HFFc6 (cell line): Measurements from ENCODE around the gene SEC63. TPM values are rescaled to one million over a fixed set of nuclear protein-coding genes. Genes with fewer than 3 reads are reported as not detected.

Experiments used
- DNase-seq: peaks from one replicate; pipeline ENCODE4 v3.0.0-alpha.2; 2018
- H3K27ac Mint-ChIP-seq: 2 replicates; pipeline ENCODE4 v1.8.0; 2020; ENCODE audit warnings: mild to moderate bottlenecking, mixed read lengths
- H3K27me3 Mint-ChIP-seq: 2 replicates; pipeline ENCODE4 v1.8.0; 2021; ENCODE audit warnings: mild to moderate bottlenecking, moderate library complexity, mixed read lengths; ENCODE audit not compliant: insufficient read depth
- H3K36me3 Mint-ChIP-seq: 2 replicates; pipeline ENCODE4 v1.8.0; 2021; ENCODE audit warnings: low read depth, mixed read lengths
- H3K4me1 Mint-ChIP-seq: 2 replicates; pipeline ENCODE4 v1.8.0; 2020; ENCODE audit warnings: low read depth, mixed read lengths
- H3K4me3 Mint-ChIP-seq: 2 replicates; pipeline ENCODE4 v1.8.0; 2020; ENCODE audit warnings: mild to moderate bottlenecking, moderate library complexity, mixed read lengths
- H3K9me3 Mint-ChIP-seq: 2 replicates; pipeline ENCODE4 v1.8.0; 2020; ENCODE audit warnings: mild to moderate bottlenecking, mixed read lengths
- CTCF ChIP-seq: fragments of 200-600 bp; sonication (generic); IDR thresholded peaks from 2 replicates; pipeline ENCODE4 v1.5.0; 2021; ENCODE audit warnings: antibody characterized with exemption, mild to moderate bottlenecking
- total RNA-seq, 6 experiments: library from RNA; stranded (reverse); fragmentation: NEBNext Ultra II Directional; extraction: Animal tissue kit (Norgen Biotek cat#: 25700); gene quantifications; 2 replicates in 1 of 6; 3 replicates in 5 of 6; pipeline ENCODE4 v1.2.3, GENCODE V29; 2021

SEC63 gene
- total RNA-seq, 6 experiments from 2014 or later, result 99.2 to 114 (median 106) TPM

- H3K9me3 Mint-ChIP-seq, result no peaks in the 10 kb centered on the region
- no peaks in the 10 kb centered on the region for H3K36me3 Mint-ChIP-seq
- H3K27ac Mint-ChIP-seq, result no peak overlapping the region
- H3K4me3 Mint-ChIP-seq, result no peak overlapping the region
- H3K27me3 Mint-ChIP-seq, result peaks cover 6% of the 10 kb centered on the region
- DNase-seq, result no peak
- H3K4me1 Mint-ChIP-seq, result no peaks in the 10 kb centered on the region; the same call in 1 of the 2 replicates
- no peak for TF ChIP-seq CTCF
Observed at GRCh38 chr6:107982486-107982885, 24.5 kb upstream of the SEC63 start.

GRCh38 chr6:107981695-107982094 lies 23.7 kb upstream of the SEC63 start:
- H3K9me3 Mint-ChIP-seq, result no peaks in the 10 kb centered on the region

GRCh38 chr6:107977283-107977682 lies 19.3 kb upstream of the SEC63 start:
- DNase-seq, result peak; percentile 44
- no peaks in the 10 kb centered on the region for H3K9me3 Mint-ChIP-seq
- peak; percentile 77 for TF ChIP-seq CTCF
- H3K4me1 Mint-ChIP-seq, result no peaks in the 10 kb centered on the region; the same call in 1 of the 2 replicates
- H3K4me3 Mint-ChIP-seq, result no peak overlapping the region
- H3K27me3 Mint-ChIP-seq, result peaks cover 20% of the 10 kb centered on the region
- H3K36me3 Mint-ChIP-seq, result no peaks in the 10 kb centered on the region
- H3K27ac Mint-ChIP-seq, result no peak overlapping the region

More at GRCh38 chr6:107981695-107982094, 23.7 kb upstream of the SEC63 start:
- no peak for TF ChIP-seq CTCF
- no peak for DNase-seq
- H3K4me3 Mint-ChIP-seq, result no peak overlapping the region
- H3K27me3 Mint-ChIP-seq, result peaks cover 6% of the 10 kb centered on the region
- no peak overlapping the region for H3K27ac Mint-ChIP-seq
- no peaks in the 10 kb centered on the region for H3K36me3 Mint-ChIP-seq
- no peaks in the 10 kb centered on the region; the same call in 1 of the 2 replicates for H3K4me1 Mint-ChIP-seq

GRCh38 chr6:107976155-107976783 lies 18.3 kb upstream of the SEC63 start:
- Mint-ChIP-seq H3K4me1 (no peaks in the 10 kb centered on the region), H3K4me3 (no peak overlapping the region), H3K36me3 (no peaks in the 10 kb centered on the region), H3K27me3 (peaks cover 23% of the 10 kb centered on the region), H3K9me3 (no peaks in the 10 kb centered on the region), H3K27ac (no peak overlapping the region)
- no peak for DNase-seq
- no peak for TF ChIP-seq CTCF

GRCh38 chr6:107973594-107973993 lies 15.6 kb upstream of the SEC63 start:
- Mint-ChIP-seq H3K9me3 (no peaks in the 10 kb centered on the region), H3K4me3 (no peak overlapping the region), H3K4me1 (no peaks in the 10 kb centered on the region), H3K27me3 (peaks cover 25% of the 10 kb centered on the region), H3K36me3 (no peaks in the 10 kb centered on the region), H3K27ac (no peak overlapping the region)
- no peak for TF ChIP-seq CTCF
- no peak for DNase-seq
